ENCODE data around the gene UTF1.

Gene UTF1

DNA sequence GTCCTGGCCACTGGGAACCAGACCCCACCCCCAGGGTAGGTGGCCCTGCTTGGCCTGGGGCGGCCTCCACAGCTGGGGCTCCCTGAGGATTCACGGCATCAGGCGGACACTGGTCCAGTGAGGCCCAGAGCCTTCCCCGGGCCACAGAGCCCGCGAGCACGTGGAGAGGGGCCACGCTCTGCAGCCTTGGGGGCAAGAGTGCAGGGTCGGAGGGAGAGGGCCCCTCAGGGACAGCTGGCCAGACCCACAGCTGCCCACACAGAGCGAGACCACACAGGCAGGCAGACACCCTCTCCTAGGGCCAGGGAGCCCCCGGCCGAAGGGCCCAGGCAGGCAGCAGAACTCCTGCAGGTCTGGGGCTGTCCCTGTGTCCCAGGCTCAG, 18.3 kb downstream of the UTF1 start:
- peaks cover 13 to 16% of the 10 kb centered on the region in 2 donors for H3K27me3 ChIP-seq (ENCODE audit: control insufficient read depth in 2 of 2, insufficient read depth in 2 of 2, low read length in 2 of 2)
- no peak overlapping the region for H3K4me3 ChIP-seq (ENCODE audit: low read length in 2 of 2)
- H3K4me1 ChIP-seq (ENCODE audit: control insufficient read depth in 2 of 2, insufficient read depth in 2 of 2, low read length in 2 of 2), result no peaks in the 10 kb centered on the region
- H3K9ac ChIP-seq (ENCODE audit: low read depth in 1 of 2, low read length in 2 of 2), result no peak overlapping the region
- no peaks in the 10 kb centered on the region for H3K9me3 ChIP-seq (ENCODE audit: control insufficient read depth in 2 of 2, low read length in 2 of 2)
- H3K36me3 ChIP-seq (ENCODE audit: control insufficient read depth in 2 of 2, insufficient read depth in 2 of 2, low read length in 2 of 2), result no peaks in the 10 kb centered on the region
- no peak overlapping the region for H3K27ac ChIP-seq (ENCODE audit: low read depth in 2 of 2, low read length in 2 of 2)

- H3K9ac ChIP-seq (ENCODE audit: low read depth in 1 of 2, low read length in 2 of 2), result no peak overlapping the region
- no peak overlapping the region for H3K27ac ChIP-seq (ENCODE audit: low read depth in 2 of 2, low read length in 2 of 2)
- H3K4me1 ChIP-seq (ENCODE audit: control insufficient read depth in 2 of 2, insufficient read depth in 2 of 2, low read length in 2 of 2), result no peaks in the 10 kb centered on the region
- H3K9me3 ChIP-seq (ENCODE audit: control insufficient read depth in 2 of 2, low read length in 2 of 2), result no peaks in the 10 kb centered on the region
- no peaks in the 10 kb centered on the region for H3K36me3 ChIP-seq (ENCODE audit: control insufficient read depth in 2 of 2, insufficient read depth in 2 of 2, low read length in 2 of 2)
- no peak overlapping the region for H3K4me3 ChIP-seq (ENCODE audit: low read length in 2 of 2)
- peaks cover 11 to 16% of the 10 kb centered on the region in 2 donors for H3K27me3 ChIP-seq (ENCODE audit: control insufficient read depth in 2 of 2, insufficient read depth in 2 of 2, low read length in 2 of 2)
Observed at GRCh38 chr10:133249094-133249780, 19.2 kb downstream of the UTF1 start.

GRCh38 chr10:133249975-133250754, 20.1 kb downstream of the UTF1 start:
- Histone ChIP-seq H3K36me3 (ENCODE audit: control insufficient read depth in 2 of 2, insufficient read depth in 2 of 2, low read length in 2 of 2) (no peaks in the 10 kb centered on the region), H3K9me3 (ENCODE audit: control insufficient read depth in 2 of 2, low read length in 2 of 2) (no peaks in the 10 kb centered on the region), H3K27ac (ENCODE audit: low read depth in 2 of 2, low read length in 2 of 2) (no peak overlapping the region), H3K9ac (ENCODE audit: low read depth in 1 of 2, low read length in 2 of 2) (no peak overlapping the region), H3K27me3 (ENCODE audit: control insufficient read depth in 2 of 2, insufficient read depth in 2 of 2, low read length in 2 of 2) (peaks cover 11 to 16% of the 10 kb centered on the region in 2 donors), H3K4me1 (ENCODE audit: control insufficient read depth in 2 of 2, insufficient read depth in 2 of 2, low read length in 2 of 2) (no peaks in the 10 kb centered on the region), H3K4me3 (ENCODE audit: low read length in 2 of 2) (no peak overlapping the region)

- Histone ChIP-seq H3K4me3 (ENCODE audit: low read length in 2 of 2) (no peak overlapping the region), H3K4me1 (ENCODE audit: control insufficient read depth in 2 of 2, insufficient read depth in 2 of 2, low read length in 2 of 2) (no peaks in the 10 kb centered on the region), H3K36me3 (ENCODE audit: control insufficient read depth in 2 of 2, insufficient read depth in 2 of 2, low read length in 2 of 2) (no peaks in the 10 kb centered on the region), H3K9ac (ENCODE audit: low read depth in 1 of 2, low read length in 2 of 2) (no peak overlapping the region), H3K27me3 (ENCODE audit: control insufficient read depth in 2 of 2, insufficient read depth in 2 of 2, low read length in 2 of 2) (peaks cover 8 to 16% of the 10 kb centered on the region in 2 donors), H3K27ac (ENCODE audit: low read depth in 2 of 2, low read length in 2 of 2) (no peak overlapping the region), H3K9me3 (ENCODE audit: control insufficient read depth in 2 of 2, low read length in 2 of 2) (no peaks in the 10 kb centered on the region)
Observed at GRCh38 chr10:133251388-133252222, 21.6 kb downstream of the UTF1 start.

- Histone ChIP-seq H3K27ac (ENCODE audit: low read depth in 2 of 2, low read length in 2 of 2) (no peak overlapping the region), H3K36me3 (ENCODE audit: control insufficient read depth in 2 of 2, insufficient read depth in 2 of 2, low read length in 2 of 2) (no peaks in the 10 kb centered on the region), H3K9ac (ENCODE audit: low read depth in 1 of 2, low read length in 2 of 2) (no peak overlapping the region), H3K4me3 (ENCODE audit: low read length in 2 of 2) (no peak overlapping the region), H3K27me3 (ENCODE audit: control insufficient read depth in 2 of 2, insufficient read depth in 2 of 2, low read length in 2 of 2) (peaks cover 7 to 14% of the 10 kb centered on the region in 2 donors), H3K4me1 (ENCODE audit: control insufficient read depth in 2 of 2, insufficient read depth in 2 of 2, low read length in 2 of 2) (peaks cover 0 to 1% of the 10 kb centered on the region in 2 donors), H3K9me3 (ENCODE audit: control insufficient read depth in 2 of 2, low read length in 2 of 2) (no peaks in the 10 kb centered on the region)
Observed at GRCh38 chr10:133252223-133252552, 22.2 kb downstream of the UTF1 start.

GRCh38 chr10:133253361-133253955, 23.4 kb downstream of the UTF1 start:
- no peak overlapping the region for H3K4me3 ChIP-seq (ENCODE audit: low read length in 2 of 2)
- peaks cover 2 to 8% of the 10 kb centered on the region in 2 donors for H3K27me3 ChIP-seq (ENCODE audit: control insufficient read depth in 2 of 2, insufficient read depth in 2 of 2, low read length in 2 of 2)
- H3K36me3 ChIP-seq (ENCODE audit: control insufficient read depth in 2 of 2, insufficient read depth in 2 of 2, low read length in 2 of 2), result no peaks in the 10 kb centered on the region
- no peak overlapping the region for H3K9ac ChIP-seq (ENCODE audit: low read depth in 1 of 2, low read length in 2 of 2)
- H3K4me1 ChIP-seq (ENCODE audit: control insufficient read depth in 2 of 2, insufficient read depth in 2 of 2, low read length in 2 of 2), result peaks cover 10 to 14% of the 10 kb centered on the region in 2 donors
- no peak overlapping the region for H3K27ac ChIP-seq (ENCODE audit: low read depth in 2 of 2, low read length in 2 of 2)
- H3K9me3 ChIP-seq (ENCODE audit: control insufficient read depth in 2 of 2, low read length in 2 of 2), result no peaks in the 10 kb centered on the region

GRCh38 chr10:133254421-133255120, 24.6 kb downstream of the UTF1 start:
- no peaks in the 10 kb centered on the region for H3K9me3 ChIP-seq (ENCODE audit: control insufficient read depth in 2 of 2, low read length in 2 of 2)
- no peak overlapping the region for H3K4me3 ChIP-seq (ENCODE audit: low read length in 2 of 2)
- H3K9ac ChIP-seq (ENCODE audit: low read depth in 1 of 2, low read length in 2 of 2), result no peak overlapping the region
- H3K4me1 ChIP-seq (ENCODE audit: control insufficient read depth in 2 of 2, insufficient read depth in 2 of 2, low read length in 2 of 2), result peaks cover 14 to 23% of the 10 kb centered on the region in 2 donors
- H3K27ac ChIP-seq (ENCODE audit: low read depth in 2 of 2, low read length in 2 of 2), result no peak overlapping the region
- H3K27me3 ChIP-seq (ENCODE audit: control insufficient read depth in 2 of 2, insufficient read depth in 2 of 2, low read length in 2 of 2), result peaks cover 0 to 7% of the 10 kb centered on the region in 2 donors
- H3K36me3 ChIP-seq (ENCODE audit: control insufficient read depth in 2 of 2, insufficient read depth in 2 of 2, low read length in 2 of 2), result no peaks in the 10 kb centered on the region

DNA sequence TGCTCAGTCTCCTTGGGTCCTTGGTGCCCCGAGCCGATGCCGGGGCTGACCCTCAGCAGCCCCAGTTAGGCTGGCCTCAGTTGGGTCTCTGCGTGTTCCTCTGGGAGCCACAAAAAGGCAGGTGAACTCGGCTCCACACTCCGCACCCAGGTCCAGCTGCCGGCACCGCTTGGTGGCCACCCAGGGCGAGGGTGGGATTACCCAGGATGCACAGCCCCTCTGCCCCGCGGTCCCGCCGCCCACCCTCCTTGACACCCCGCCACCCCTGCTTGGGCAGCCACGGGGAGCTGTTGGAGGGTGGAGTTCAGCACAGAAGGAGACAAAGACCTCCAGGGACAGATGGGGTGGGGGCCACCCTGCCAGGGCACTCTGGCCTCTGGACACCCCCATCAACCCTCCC, 25.3 kb downstream of the UTF1 start:
- Histone ChIP-seq H3K9me3 (ENCODE audit: control insufficient read depth in 2 of 2, low read length in 2 of 2) (no peaks in the 10 kb centered on the region), H3K9ac (ENCODE audit: low read depth in 1 of 2, low read length in 2 of 2) (no peak overlapping the region), H3K4me3 (ENCODE audit: low read length in 2 of 2) (no peak overlapping the region), H3K4me1 (ENCODE audit: control insufficient read depth in 2 of 2, insufficient read depth in 2 of 2, low read length in 2 of 2) (peaks cover 14 to 23% of the 10 kb centered on the region in 2 donors), H3K27me3 (ENCODE audit: control insufficient read depth in 2 of 2, insufficient read depth in 2 of 2, low read length in 2 of 2) (peaks cover 0 to 1% of the 10 kb centered on the region in 2 donors), H3K36me3 (ENCODE audit: control insufficient read depth in 2 of 2, insufficient read depth in 2 of 2, low read length in 2 of 2) (no peaks in the 10 kb centered on the region), H3K27ac (ENCODE audit: low read depth in 2 of 2, low read length in 2 of 2) (no peak overlapping the region)

GRCh38 chr10:133257489-133258065, 27.6 kb downstream of the UTF1 start:
- Histone ChIP-seq H3K4me1 (ENCODE audit: control insufficient read depth in 2 of 2, insufficient read depth in 2 of 2, low read length in 2 of 2) (peaks cover 28 to 31% of the 10 kb centered on the region in 2 donors), H3K4me3 (ENCODE audit: low read length in 2 of 2) (peak overlapping the region; percentile 54 to 56), H3K27me3 (ENCODE audit: control insufficient read depth in 2 of 2, insufficient read depth in 2 of 2, low read length in 2 of 2) (no peaks in the 10 kb centered on the region), H3K27ac (ENCODE audit: low read depth in 2 of 2, low read length in 2 of 2) (peak overlapping the region; percentile 56 to 67), H3K9ac (ENCODE audit: low read depth in 1 of 2, low read length in 2 of 2) (peak overlapping the region; percentile 14 to 52), H3K9me3 (ENCODE audit: control insufficient read depth in 2 of 2, low read length in 2 of 2) (no peaks in the 10 kb centered on the region), H3K36me3 (ENCODE audit: control insufficient read depth in 2 of 2, insufficient read depth in 2 of 2, low read length in 2 of 2) (no peaks in the 10 kb centered on the region)

All from mucosa of rectum (tissue), 2 donors.